ENCODE data around the gene ZNF236. TPM values are rescaled to one million over a fixed set of nuclear protein-coding genes. Genes with fewer than 3 reads are reported as not detected.

Gene ZNF236
- total and polyA plus RNA-seq, 10 of the 15 experiments (the other 5 are each of a cell fraction or from before 2014, with no cell fraction given): 1.0 to 14.4 (median 5.9) TPM

DNA sequence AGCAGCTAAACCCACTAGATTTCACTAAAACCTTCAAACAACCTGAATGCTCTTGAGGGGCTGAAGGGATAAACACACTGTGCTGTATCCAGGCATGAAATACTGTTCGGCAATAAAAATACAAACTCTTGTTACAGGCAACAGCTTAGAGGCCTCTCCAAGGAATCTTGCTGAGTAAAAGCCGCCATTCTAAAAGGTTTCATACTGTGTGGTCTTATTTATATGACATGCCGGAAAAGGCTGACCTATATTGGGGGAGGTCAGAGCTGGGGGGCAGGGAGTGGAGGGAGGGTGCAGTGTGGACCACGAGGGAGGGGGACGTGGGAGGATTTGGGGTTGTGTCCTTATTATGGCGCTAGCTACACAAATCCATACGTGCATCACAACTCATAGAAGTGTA lies 174.1 kb downstream of the ZNF236 start (continued):
- no peak for TF ChIP-seq CREB1 (IDR thresholded peaks at IDR 0.05; ENCODE audit: low read depth)
- TF ChIP-seq BRCA1 (IDR thresholded peaks at IDR 0.05; ENCODE audit: low read depth, low read length): no peak
- no peak for TF ChIP-seq EZH2 (IDR thresholded peaks at IDR 0.05; ENCODE audit: borderline replicate concordance, control insufficient read depth, low read depth, low read length)
- TF ChIP-seq TAF1 (IDR thresholded peaks at IDR 0.05; ENCODE audit: borderline replicate concordance, low read depth, low read length): no peak
- TF ChIP-seq, protein P1, sequence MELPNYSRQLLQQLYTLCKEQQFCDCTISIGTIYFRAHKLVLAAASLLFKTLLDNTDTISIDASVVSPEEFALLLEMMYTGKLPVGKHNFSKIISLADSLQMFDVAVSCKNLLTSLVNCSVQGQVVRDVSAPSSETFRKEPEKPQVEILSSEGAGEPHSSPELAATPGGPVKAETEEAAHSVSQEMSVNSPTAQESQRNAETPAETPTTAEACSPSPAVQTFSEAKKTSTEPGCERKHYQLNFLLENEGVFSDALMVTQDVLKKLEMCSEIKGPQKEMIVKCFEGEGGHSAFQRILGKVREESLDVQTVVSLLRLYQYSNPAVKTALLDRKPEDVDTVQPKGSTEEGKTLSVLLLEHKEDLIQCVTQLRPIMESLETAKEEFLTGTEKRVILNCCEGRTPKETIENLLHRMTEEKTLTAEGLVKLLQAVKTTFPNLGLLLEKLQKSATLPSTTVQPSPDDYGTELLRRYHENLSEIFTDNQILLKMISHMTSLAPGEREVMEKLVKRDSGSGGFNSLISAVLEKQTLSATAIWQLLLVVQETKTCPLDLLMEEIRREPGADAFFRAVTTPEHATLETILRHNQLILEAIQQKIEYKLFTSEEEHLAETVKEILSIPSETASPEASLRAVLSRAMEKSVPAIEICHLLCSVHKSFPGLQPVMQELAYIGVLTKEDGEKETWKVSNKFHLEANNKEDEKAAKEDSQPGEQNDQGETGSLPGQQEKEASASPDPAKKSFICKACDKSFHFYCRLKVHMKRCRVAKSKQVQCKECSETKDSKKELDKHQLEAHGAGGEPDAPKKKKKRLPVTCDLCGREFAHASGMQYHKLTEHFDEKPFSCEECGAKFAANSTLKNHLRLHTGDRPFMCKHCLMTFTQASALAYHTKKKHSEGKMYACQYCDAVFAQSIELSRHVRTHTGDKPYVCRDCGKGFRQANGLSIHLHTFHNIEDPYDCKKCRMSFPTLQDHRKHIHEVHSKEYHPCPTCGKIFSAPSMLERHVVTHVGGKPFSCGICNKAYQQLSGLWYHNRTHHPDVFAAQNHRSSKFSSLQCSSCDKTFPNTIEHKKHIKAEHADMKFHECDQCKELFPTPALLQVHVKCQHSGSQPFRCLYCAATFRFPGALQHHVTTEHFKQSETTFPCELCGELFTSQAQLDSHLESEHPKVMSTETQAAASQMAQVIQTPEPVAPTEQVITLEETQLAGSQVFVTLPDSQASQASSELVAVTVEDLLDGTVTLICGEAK (IDR thresholded peaks at IDR 0.05; ENCODE audit: borderline replicate concordance): no peak
- TF ChIP-seq CEBPB (IDR thresholded peaks at IDR 0.05; ENCODE audit: borderline replicate concordance in 1 of 2, low read depth in 2 of 2, low read length in 2 of 2): no peak

DNA sequence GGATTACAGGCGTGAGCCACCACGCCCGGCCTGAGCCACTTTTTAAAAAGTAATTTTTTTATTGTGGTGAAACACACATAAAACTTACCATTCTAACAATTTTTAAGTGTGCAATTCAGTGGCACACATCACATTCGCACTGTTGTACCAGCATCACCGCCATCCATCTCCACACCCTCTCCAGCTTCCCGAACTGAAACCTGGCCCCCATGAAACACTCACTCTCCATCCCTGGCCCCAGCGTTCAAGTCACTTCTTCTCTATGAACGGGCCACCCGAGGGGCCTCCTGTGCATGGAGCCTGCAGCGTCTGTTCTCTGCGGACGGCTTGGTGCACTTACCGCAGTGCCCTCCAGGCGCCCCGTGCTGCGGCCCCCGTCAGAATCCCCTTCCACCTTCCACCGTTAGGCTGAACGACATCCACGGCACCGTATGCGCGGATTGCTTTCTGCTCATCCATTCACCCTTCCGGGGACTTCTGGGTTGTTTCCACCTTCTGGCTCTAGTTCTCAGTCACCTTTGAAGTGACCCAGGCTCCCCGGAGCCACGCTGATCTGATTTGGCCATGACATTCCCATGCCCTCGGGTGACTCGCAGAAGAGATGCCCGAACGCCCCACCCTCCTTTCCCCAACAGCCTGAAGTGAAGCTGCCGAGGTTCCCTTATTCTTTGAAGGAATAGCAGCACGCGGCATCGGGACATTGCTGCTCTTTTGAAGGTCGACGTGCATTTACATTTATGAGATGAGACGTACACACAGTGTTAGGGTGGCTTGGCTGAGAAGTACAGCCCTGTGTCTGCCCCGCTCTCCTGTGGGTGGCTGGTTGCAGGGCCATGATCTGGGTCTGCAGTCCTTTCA lies 175.8 kb downstream of the ZNF236 start:
- no peak overlapping the region for H3K9ac ChIP-seq (ENCODE audit: control insufficient read depth, insufficient read depth, low read length)
- no peak for TF ChIP-seq TAF1 (IDR thresholded peaks at IDR 0.05; ENCODE audit: borderline replicate concordance, low read depth, low read length)
- TF ChIP-seq CREM (IDR thresholded peaks at IDR 0.05; ENCODE audit: low read depth): no peak
- TF ChIP-seq BACH1 (IDR thresholded peaks at IDR 0.05; ENCODE audit: borderline replicate concordance): no peak
- no peak for TF ChIP-seq STAT3 (IDR thresholded peaks at IDR 0.05; ENCODE audit: low read depth, low read length)
- TF ChIP-seq EP300 (IDR thresholded peaks at IDR 0.05; ENCODE audit: borderline replicate concordance in 1 of 2, control insufficient read depth in 1 of 2, low read depth in 2 of 2, low read length in 2 of 2): no peak
- TF ChIP-seq SIN3A (IDR thresholded peaks at IDR 0.05; ENCODE audit: low read depth, low read length): no peak
- TF ChIP-seq POLR2AphosphoS5 (IDR thresholded peaks at IDR 0.05; ENCODE audit: low read length): no peak
- TF ChIP-seq FOXM1 (IDR thresholded peaks at IDR 0.05; ENCODE audit: low read depth, low read length): no peak
- H3K27me3 ChIP-seq (replicated peaks in 1 of 2; ENCODE audit: control insufficient read depth in 2 of 2, insufficient read depth in 2 of 2, low read length in 1 of 2): no peaks in the 10 kb centered on the region
- no peak overlapping the region for H3K27ac ChIP-seq (ENCODE audit: control insufficient read depth, insufficient read depth)
- no peak overlapping the region for H3K4me3 ChIP-seq
- ChIA-PET SMC1A (ENCODE audit: uncharacterized antibody, unreplicated experiment) (interaction anchor here (1.1 to 3.4 kb wide), 4 partner anchors 16 to 214 kb away, joined by 3 to 82 read pairs (median 16); no protein-coding TSS in a partner anchor), CTCF (interaction anchor here (1.0 to 4.4 kb wide), 6 partner anchors 12 to 214 kb away, joined by 3 to 143 read pairs (median 20); no protein-coding TSS in a partner anchor), POLR2A (no interaction called here), RAD21 (ENCODE audit: unreplicated experiment) (interaction anchor here (1.0 kb wide), 1 partner anchor 213 kb away, joined by 7 read pairs; no protein-coding TSS in a partner anchor)
- H3K79me2 ChIP-seq (ENCODE audit: control insufficient read depth, insufficient read depth, low read length): no peaks in the 10 kb centered on the region
- in situ Hi-C loops (cut with MboI) (no loop called here), intact Hi-C loops (cut with micrococcal nuclease; ENCODE audit: unreplicated experiment) (no loop called here)
- H4K20me1 ChIP-seq (ENCODE audit: control insufficient read depth, insufficient read depth): no peaks in the 10 kb centered on the region
- ATAC-seq: no peak
- H2AFZ ChIP-seq (ENCODE audit: control insufficient read depth, low read depth, low read length): no peak overlapping the region
- H3K4me2 ChIP-seq (ENCODE audit: control insufficient read depth, insufficient read depth): no peak overlapping the region
- no TSS peak for BruUV-seq (replicated peaks)
- H3K36me3 ChIP-seq (ENCODE audit: control insufficient read depth in 2 of 2, insufficient read depth in 2 of 2, low read length in 1 of 2): no peaks in the 10 kb centered on the region
- no peak for FAIRE-seq
- DNase-seq (ENCODE audit: low read depth, low spot score): no peak
- 81% methylated on average over 38 of the region's 38 CpGs for WGBS (ENCODE audit: insufficient coverage, insufficient replicate concordance, low lambda C conversion rate, missing lambda C conversion rate)
- H3K9me3 ChIP-seq (replicated peaks; ENCODE audit: control insufficient read depth, insufficient read depth, low read length): no peaks in the 10 kb centered on the region
- H3K4me1 ChIP-seq (ENCODE audit: control insufficient read depth, insufficient read depth, low read length): no peaks in the 10 kb centered on the region
